IMR-90 (cell line): ENCODE results near the gene ZC3H4. TPM values are rescaled to one million over a fixed set of nuclear protein-coding genes. Genes with fewer than 3 reads are reported as not detected.
A peak's percentile ranks its signal among the peaks of the same experiment; 100 is the strongest.

Source experiments
- ATAC-seq: fragments of 200-7000 bp; cut with Tn5 transposase; 2 replicates; pipeline ENCODE4 v1.9.1; 2020; ENCODE audit warnings: low read depth, mild to moderate bottlenecking, moderate library complexity
- BruUV-seq: library from RNA; stranded (reverse); fragments of 400-500 nt; replicated peaks from 2 replicates; lab custom pipeline; 2021; lab: Mats Ljungman, UMichigan
- CTCF ChIA-PET: fragments of 300-600 bp; formaldehyde crosslinking; extraction: SDS; loops from one replicate; lab custom pipeline; 2021; ENCODE audit warnings: antibody characterized with exemption; lab: Yijun Ruan, JAX
- POLR2A ChIA-PET: fragments of 300-600 bp; sonication (Branson Sonifier 250); formaldehyde crosslinking; loops from one replicate; lab custom pipeline; 2022; ENCODE audit warnings: antibody characterized with exemption; ENCODE audit not compliant: unreplicated experiment; lab: Charles Lee
- DNase-seq: peaks from one replicate; pipeline ENCODE4 v3.0.0; 2013
- H2AFZ ChIP-seq: replicated peaks from 2 replicates; pipeline ENCODE3; 2013; ENCODE audit warnings: low read length, mild to moderate bottlenecking; ENCODE audit not compliant: poor library complexity
- H2AK5ac ChIP-seq: 2 replicates; pipeline ENCODE4 v1.6.1; 2013; ENCODE audit warnings: low read depth, low read length, inconsistent platforms
- H2AK9ac ChIP-seq: replicated peaks from 2 replicates; pipeline ENCODE3; 2013; ENCODE audit warnings: mild to moderate bottlenecking, low read depth, low read length, moderate library complexity; ENCODE audit not compliant: poor library complexity
- H2BK120ac ChIP-seq: 2 replicates; pipeline ENCODE4 v1.6.1; 2013; ENCODE audit warnings: low read depth, low read length, inconsistent platforms
- H2BK15ac ChIP-seq: 3 replicates; pipeline ENCODE4 v1.6.1; 2013; ENCODE audit warnings: low read depth, low read length, inconsistent platforms
- H2BK20ac ChIP-seq: 2 replicates; pipeline ENCODE4 v1.6.1; 2013; ENCODE audit warnings: low read depth, mild to moderate bottlenecking, inconsistent platforms, low read length, moderate library complexity
- H2BK5ac ChIP-seq: 2 replicates; pipeline ENCODE4 v1.6.1; 2013; ENCODE audit warnings: mild to moderate bottlenecking, low read depth, low read length, inconsistent platforms; ENCODE audit not compliant: poor library complexity, severe bottlenecking
- H3K14ac ChIP-seq: replicated peaks from 2 replicates; pipeline ENCODE4 v1.6.1; 2013; ENCODE audit warnings: low read depth, low read length, inconsistent platforms
- H3K18ac ChIP-seq: 2 replicates; pipeline ENCODE4 v1.6.1; 2013; ENCODE audit warnings: low read depth, low read length, control low read depth
- H3K23ac ChIP-seq: 2 replicates; pipeline ENCODE4 v1.6.1; 2013; ENCODE audit warnings: low read depth, low read length, inconsistent platforms
- H3K27ac ChIP-seq: 2 replicates; pipeline ENCODE4 v1.5.1; 2013; ENCODE audit warnings: mild to moderate bottlenecking, control low read depth, low read length; ENCODE audit not compliant: insufficient read depth
- H3K27me3 ChIP-seq: 2 replicates; pipeline ENCODE4 v1.6.1; 2013; ENCODE audit warnings: low read length; ENCODE audit not compliant: control insufficient read depth, insufficient read depth
- H3K36me3 ChIP-seq: 2 replicates; pipeline ENCODE4 v1.6.1; 2013; ENCODE audit warnings: low read length, mixed read lengths; ENCODE audit not compliant: control insufficient read depth, insufficient read depth
- H3K4ac ChIP-seq: 2 replicates; pipeline ENCODE4 v1.6.1; 2013; ENCODE audit warnings: low read depth, low read length, inconsistent platforms
- H3K4me1 ChIP-seq: 2 replicates; pipeline ENCODE4 v1.6.1; 2013; ENCODE audit warnings: low read length, mixed read lengths; ENCODE audit not compliant: control insufficient read depth, insufficient read depth
- H3K4me2 ChIP-seq: 2 replicates; pipeline ENCODE4 v1.6.1; 2013; ENCODE audit warnings: low read depth, mild to moderate bottlenecking, control low read depth, low read length, moderate library complexity
- H3K4me3 ChIP-seq: 2 replicates; pipeline ENCODE4 v1.5.1; 2013; ENCODE audit warnings: low read depth, mild to moderate bottlenecking, control low read depth, low read length, moderate library complexity; ENCODE audit not compliant: insufficient read depth
- H3K56ac ChIP-seq: 2 replicates; pipeline ENCODE4 v1.6.1; 2013; ENCODE audit warnings: low read length, inconsistent platforms; ENCODE audit not compliant: insufficient read depth; ENCODE audit errors: extremely low read depth
- H3K79me1 ChIP-seq, 2 experiments: 2 replicates each; pipeline ENCODE4 v1.6.1; 2013; ENCODE audit warnings: low read length in 2 of 2, inconsistent platforms in 1 of 2, low read depth in 1 of 2
- H3K9ac ChIP-seq: 2 replicates; pipeline ENCODE4 v1.6.1; 2013; ENCODE audit warnings: low read depth, low read length, control low read depth
- H3K9me1 ChIP-seq: 2 replicates; pipeline ENCODE4 v1.6.1; 2013; ENCODE audit warnings: low read length, inconsistent platforms; ENCODE audit not compliant: insufficient read depth
- H3K9me3 ChIP-seq: 2 replicates; pipeline ENCODE4 v1.6.1; 2013; ENCODE audit warnings: low read length; ENCODE audit not compliant: control insufficient read depth, insufficient read depth
- H4K20me1 ChIP-seq: 2 replicates; pipeline ENCODE4 v1.6.1; 2013; ENCODE audit warnings: low read length, inconsistent platforms; ENCODE audit not compliant: insufficient read depth
- H4K5ac ChIP-seq: 2 replicates; pipeline ENCODE4 v1.6.1; 2013; ENCODE audit warnings: mild to moderate bottlenecking, low read depth, low read length, control low read depth
- H4K8ac ChIP-seq, 2 experiments: 2 replicates each; pipeline ENCODE4 v1.6.1; 2013; ENCODE audit warnings: low read depth in 2 of 2, low read length in 2 of 2, control low read depth in 1 of 2, inconsistent platforms in 1 of 2
- H4K91ac ChIP-seq: 2 replicates; pipeline ENCODE4 v1.6.1; 2013; ENCODE audit warnings: low read depth, low read length, inconsistent platforms; ENCODE audit not compliant: insufficient read depth
- BHLHE40 ChIP-seq: fragments of 150-350 bp; IDR thresholded peaks from 2 replicates; pipeline ENCODE4 v1.6.1; 2016; ENCODE audit warnings: mild to moderate bottlenecking, low read depth, low read length
- CEBPB ChIP-seq: IDR thresholded peaks from 2 replicates; pipeline ENCODE4 v1.6.1; 2012; ENCODE audit warnings: low read depth, low read length, improper control_type of control experiment
- CHD1 ChIP-seq: IDR thresholded peaks from 2 replicates; pipeline ENCODE4 v1.6.1; 2012; ENCODE audit warnings: low read depth, low read length, improper control_type of control experiment
- CTCF ChIP-seq: conservative IDR thresholded peaks from 2 replicates; pipeline ENCODE4 v1.5.1; 2012; ENCODE audit warnings: mild to moderate bottlenecking, low read depth, low read length, improper control_type of control experiment
- MAFK ChIP-seq: IDR thresholded peaks from 2 replicates; pipeline ENCODE4 v1.6.1; 2012; ENCODE audit warnings: low read depth, low read length, improper control_type of control experiment
- MAZ ChIP-seq: IDR thresholded peaks from 2 replicates; pipeline ENCODE4 v1.6.1; 2012; ENCODE audit warnings: low read depth, mild to moderate bottlenecking, low read length, improper control_type of control experiment, moderate library complexity, borderline replicate concordance
- MXI1 ChIP-seq: IDR thresholded peaks from 2 replicates; pipeline ENCODE4 v1.6.1; 2012; ENCODE audit warnings: low read depth, mild to moderate bottlenecking, low read length, moderate library complexity, borderline replicate concordance
- NFE2L2 ChIP-seq: fragments of 150-350 bp; IDR thresholded peaks from 2 replicates; pipeline ENCODE4 v1.6.1; 2016; ENCODE audit warnings: low read depth, mild to moderate bottlenecking, low read length
- POLR2A ChIP-seq: IDR thresholded peaks from 2 replicates; pipeline ENCODE4 v1.6.1; 2012; ENCODE audit warnings: mild to moderate bottlenecking, low read depth, low read length
- RAD21 ChIP-seq: IDR thresholded peaks from 2 replicates; pipeline ENCODE4 v1.6.1; 2012; ENCODE audit warnings: low read length, improper control_type of control experiment
- RCOR1 ChIP-seq: IDR thresholded peaks from 2 replicates; pipeline ENCODE4 v1.6.1; 2012; ENCODE audit warnings: mild to moderate bottlenecking, low read length, improper control_type of control experiment; ENCODE audit not compliant: insufficient replicate concordance
- RFX5 ChIP-seq: IDR thresholded peaks from 2 replicates; pipeline ENCODE4 v1.8.0; 2012; ENCODE audit warnings: low read depth, mild to moderate bottlenecking, low read length, moderate library complexity
- SMC3 ChIP-seq: fragments of 150-350 bp; IDR thresholded peaks from 2 replicates; pipeline ENCODE4 v1.6.1; 2016; ENCODE audit warnings: low read depth, mild to moderate bottlenecking, antibody characterized with exemption, low read length, moderate library complexity
- USF2 ChIP-seq: fragments of 150-350 bp; IDR thresholded peaks from 2 replicates; pipeline ENCODE4 v1.6.1; 2017; ENCODE audit warnings: mild to moderate bottlenecking, antibody characterized with exemption, low read length, low read depth
- WGBS, 2 experiments: methylation state at CpG; one replicate each; pipeline versions ENCODE4 v1.1.5 to v1.1.7; 2013; ENCODE audit warnings: missing lambda C conversion rate in 2 of 2; ENCODE audit not compliant: insufficient read length in 1 of 2; ENCODE audit errors: extremely low coverage in 2 of 2; 5-methylcytosine and 5-hydroxymethylcytosine counted together
- dilution Hi-C: fragments of 300-500 bp; cut with HindIII; formaldehyde crosslinking; loops from one replicate; pipeline ENCODE4 v1.14.3; 2018; ENCODE audit warnings: low sequenced_read_pairs; ENCODE audit not compliant: unreplicated experiment
- in situ Hi-C: fragments of 300-500 bp; cut with MboI; formaldehyde crosslinking; loops from 3 replicates; pipeline ENCODE4 v1.14.3; 2019; ENCODE audit warnings: low sequenced_read_pairs, inconsistent platforms, mixed read lengths
- intact Hi-C: fragments of 100-400 bp; cut with micrococcal nuclease; formaldehyde crosslinking; loops from 2 replicates; pipeline ENCODE4 v1.10.0; 2022
- polyA plus RNA-seq, 3 experiments: library from polyadenylated mRNA; depleted of rRNA; stranded (reverse); fragments of >200 nt; gene quantifications; 2 replicates each; pipeline ENCODE4 v1.2.3, GENCODE V29; 2012; ENCODE audit warnings: low replicate concordance in 1 of 3
- total RNA-seq: library from RNA; depleted of rRNA; stranded (reverse); fragments of >200 nt; gene quantifications from 2 replicates; pipeline ENCODE4 v1.2.3, GENCODE V29; 2012
- TF ChIP-seq, protein P1 (sequence below): fragments of 150-350 bp; IDR thresholded peaks from 2 replicates; pipeline ENCODE4 v1.6.1; 2016; ENCODE audit warnings: low read depth, mild to moderate bottlenecking, low read length, moderate library complexity, borderline replicate concordance

The ZC3H4 gene
- total and polyA plus RNA-seq, 2 of the 4 experiments (the other 2 are of a cell fraction): 3.9 to 8.9 TPM

- H3K4me1 ChIP-seq: peaks cover 5% of the 10 kb centered on the region
- H2AK5ac ChIP-seq: peak overlapping the region; percentile 36; the same call in 1 of the 2 replicates
- no peak overlapping the region for H3K18ac ChIP-seq
- in situ Hi-C loops: no loop called here
- no peak overlapping the region for H4K8ac ChIP-seq
- no peak overlapping the region for H2BK15ac ChIP-seq
- no peak overlapping the region for H3K56ac ChIP-seq
- dilution Hi-C loops: no loop called here
- H3K27me3 ChIP-seq: no peaks in the 10 kb centered on the region
- no peak overlapping the region for H2AFZ ChIP-seq
- ChIA-PET CTCF (no interaction called here), POLR2A (interaction anchor here (0.6 kb wide), 1 partner anchor 14 kb away, joined by 14 read pairs; no protein-coding TSS in a partner anchor)
- peaks cover 8% of the 10 kb centered on the region; the same call in 1 of the 2 replicates for H3K9me1 ChIP-seq
- no peak overlapping the region for H2BK120ac ChIP-seq
- peak; percentile 12 for DNase-seq
- no peak overlapping the region for H3K4me3 ChIP-seq
- no peaks in the 10 kb centered on the region for H3K9me3 ChIP-seq
- peak overlapping the region; percentile 57 for H2AK9ac ChIP-seq
- peaks cover 56% of the 10 kb centered on the region for H3K36me3 ChIP-seq
- H3K4ac ChIP-seq: no peak overlapping the region
- peaks cover 27% of the 10 kb centered on the region for H4K20me1 ChIP-seq
- peaks cover 14 to 56% of the 10 kb centered on the region in 2 experiments; a peak in 3 of 4 replicates for H3K79me1 ChIP-seq
- H3K9ac ChIP-seq: no peak overlapping the region
- no peak overlapping the region for H4K5ac ChIP-seq
- no TSS peak for BruUV-seq
- 79% methylated on average over 9 of the region's 15 CpGs; no CpG with 5 or more reads in 1 of the 2 experiments for WGBS, 2 experiments
- intact Hi-C loops: loop anchor here (5.0 kb wide), 1 partner anchor 37 kb away; the partner anchor contains the start of gene ZC3H4
- no peak for ATAC-seq
- no peak overlapping the region for H3K27ac ChIP-seq
- H3K14ac ChIP-seq: no peak overlapping the region
- no peak overlapping the region for H3K4me2 ChIP-seq
- H2BK5ac ChIP-seq: peak overlapping the region; percentile 23
- H4K91ac ChIP-seq: no peak overlapping the region
- H3K23ac ChIP-seq: no peak overlapping the region
- H2BK20ac ChIP-seq: no peak overlapping the region
- TF ChIP-seq RAD21 (no peak), RFX5 (no peak), POLR2A (no peak), CEBPB (no peak), CTCF (no peak), RCOR1 (no peak), MAZ (no peak), BHLHE40 (no peak), NFE2L2 (no peak), SMC3 (no peak), MXI1 (no peak), MAFK (no peak), CHD1 (no peak), USF2 (no peak)
- TF ChIP-seq, protein P1, sequence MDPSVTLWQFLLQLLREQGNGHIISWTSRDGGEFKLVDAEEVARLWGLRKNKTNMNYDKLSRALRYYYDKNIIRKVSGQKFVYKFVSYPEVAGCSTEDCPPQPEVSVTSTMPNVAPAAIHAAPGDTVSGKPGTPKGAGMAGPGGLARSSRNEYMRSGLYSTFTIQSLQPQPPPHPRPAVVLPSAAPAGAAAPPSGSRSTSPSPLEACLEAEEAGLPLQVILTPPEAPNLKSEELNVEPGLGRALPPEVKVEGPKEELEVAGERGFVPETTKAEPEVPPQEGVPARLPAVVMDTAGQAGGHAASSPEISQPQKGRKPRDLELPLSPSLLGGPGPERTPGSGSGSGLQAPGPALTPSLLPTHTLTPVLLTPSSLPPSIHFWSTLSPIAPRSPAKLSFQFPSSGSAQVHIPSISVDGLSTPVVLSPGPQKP: no peak
Observed at GRCh38 chr19:47075179-47075810, 38.3 kb downstream of the ZC3H4 start.
